Muscle of leg (tissue), 11 donors: ENCODE measurements around the gene MAOB. TPM values are rescaled to one million over a fixed set of nuclear protein-coding genes. Genes with fewer than 3 reads are reported as not detected.

Source experiments
- DNase-seq: peaks from one replicate; pipeline ENCODE4 v3.0.0; 2013
- H3K27ac ChIP-seq: one replicate; pipeline ENCODE4 v1.5.1; 2013; ENCODE audit warnings: mild to moderate bottlenecking, low read length, control low read depth
- H3K27me3 ChIP-seq: one replicate; pipeline ENCODE4 v1.6.1; 2013; ENCODE audit warnings: low read length; ENCODE audit not compliant: control insufficient read depth, insufficient read depth
- H3K36me3 ChIP-seq: one replicate; pipeline ENCODE4 v1.6.1; 2013; ENCODE audit warnings: low read length; ENCODE audit not compliant: control insufficient read depth, insufficient read depth
- H3K4me1 ChIP-seq: one replicate; pipeline ENCODE4 v1.6.1; 2013; ENCODE audit warnings: low read length; ENCODE audit not compliant: control insufficient read depth, insufficient read depth
- H3K4me3 ChIP-seq: one replicate; pipeline ENCODE4 v1.5.1; 2013; ENCODE audit warnings: low read length, control low read depth
- H3K9me3 ChIP-seq: replicated peaks from 2 replicates; pipeline ENCODE4 v1.6.1; 2013; ENCODE audit warnings: low read depth, low read length; ENCODE audit not compliant: control insufficient read depth
- WGBS: methylation state at CpG from one replicate; pipeline ENCODE4 v1.1.5; 2013; ENCODE audit warnings: missing lambda C conversion rate; ENCODE audit not compliant: insufficient coverage; 5-methylcytosine and 5-hydroxymethylcytosine counted together
- polyA plus RNA-seq, 8 donors: library from polyadenylated mRNA; unstranded; fragments of 120-200 nt; gene quantifications; one replicate each; pipeline versions ENCODE4 v1.2.1 to v1.2.3, GENCODE V29; 2013; ENCODE audit warnings: inconsistent platforms in 1 of 8, low replicate concordance in 1 of 8; ENCODE audit not compliant: insufficient read length in 8 of 8, insufficient read depth in 1 of 8
- total RNA-seq: library from RNA; stranded (reverse); fragments of 120-200 nt; gene quantifications from one replicate; pipeline ENCODE4 v1.2.4, GENCODE V29; 2013

Gene MAOB
- total and polyA plus RNA-seq, 9 donors: 0.31 to 6.1 (median 1.4) TPM

GRCh38 chrX:43785930-43786591 is 96.2 kb downstream of the MAOB start:
- WGBS: no CpG with 5 or more reads among the region's 5 CpGs

GRCh38 chrX:43758044-43758443 is 124.2 kb downstream of the MAOB start:
- H3K36me3 ChIP-seq: no peaks in the 10 kb centered on the region
- no peaks in the 10 kb centered on the region for H3K4me1 ChIP-seq
- WGBS: 71% methylated on average over 7 of the region's 7 CpGs
- no peaks in the 10 kb centered on the region for H3K9me3 ChIP-seq
- no peak overlapping the region for H3K27ac ChIP-seq
- no peak for DNase-seq
- H3K4me3 ChIP-seq: no peak overlapping the region
- peaks cover 30% of the 10 kb centered on the region for H3K27me3 ChIP-seq

More at GRCh38 chrX:43785930-43786591, 96.2 kb downstream of the MAOB start:
- no peak overlapping the region for H3K27ac ChIP-seq
- H3K4me1 ChIP-seq: no peaks in the 10 kb centered on the region
- no peaks in the 10 kb centered on the region for H3K36me3 ChIP-seq
- no peak for DNase-seq
- no peaks in the 10 kb centered on the region for H3K9me3 ChIP-seq
- no peaks in the 10 kb centered on the region for H3K27me3 ChIP-seq
- no peak overlapping the region for H3K4me3 ChIP-seq

GRCh38 chrX:43756076-43756475 is 126.2 kb downstream of the MAOB start:
- DNase-seq: no peak
- Histone ChIP-seq H3K4me1 (no peaks in the 10 kb centered on the region), H3K27ac (no peak overlapping the region), H3K4me3 (no peak overlapping the region), H3K36me3 (no peaks in the 10 kb centered on the region), H3K27me3 (peaks cover 24% of the 10 kb centered on the region), H3K9me3 (peaks cover 6% of the 10 kb centered on the region)
- 83% methylated on average over 4 of the region's 5 CpGs for WGBS

GRCh38 chrX:43753637-43754036 is 128.6 kb downstream of the MAOB start:
- DNase-seq: no peak
- Histone ChIP-seq H3K27ac (no peak overlapping the region), H3K4me1 (no peaks in the 10 kb centered on the region), H3K36me3 (no peaks in the 10 kb centered on the region), H3K4me3 (no peak overlapping the region), H3K27me3 (peaks cover 22% of the 10 kb centered on the region), H3K9me3 (peaks cover 6% of the 10 kb centered on the region)
- WGBS: 78% methylated on average over 3 of the region's 3 CpGs

GRCh38 chrX:43750248-43750676 is 132.0 kb downstream of the MAOB start:
- WGBS: 15% methylated on average over 1 of the region's 6 CpGs
- peak; percentile 73 for DNase-seq
- Histone ChIP-seq H3K27ac (no peak overlapping the region), H3K4me1 (no peaks in the 10 kb centered on the region), H3K36me3 (no peaks in the 10 kb centered on the region), H3K4me3 (no peak overlapping the region), H3K9me3 (peaks cover 6% of the 10 kb centered on the region), H3K27me3 (peaks cover 7% of the 10 kb centered on the region)

GRCh38 chrX:43747476-43747875 is 134.8 kb downstream of the MAOB start:
- no peak overlapping the region for H3K4me3 ChIP-seq
- peaks cover 6% of the 10 kb centered on the region for H3K9me3 ChIP-seq
- H3K36me3 ChIP-seq: no peaks in the 10 kb centered on the region
- no peak overlapping the region for H3K27ac ChIP-seq
- H3K4me1 ChIP-seq: no peaks in the 10 kb centered on the region
- no CpG with 5 or more reads among the region's 2 CpGs for WGBS
- H3K27me3 ChIP-seq: peaks cover 21% of the 10 kb centered on the region
- DNase-seq: no peak

- Histone ChIP-seq H3K36me3 (no peaks in the 10 kb centered on the region), H3K27me3 (peaks cover 22% of the 10 kb centered on the region), H3K9me3 (no peaks in the 10 kb centered on the region), H3K4me3 (no peak overlapping the region), H3K4me1 (peaks cover 3% of the 10 kb centered on the region), H3K27ac (no peak overlapping the region)
- DNase-seq: no peak
- 52% methylated on average over 3 of the region's 6 CpGs for WGBS
These were observed 136.1 kb downstream of the MAOB start for GRCh38 chrX:43745938-43746721.

GRCh38 chrX:43744284-43744683 is 138.0 kb downstream of the MAOB start:
- WGBS: 69% methylated on average over 2 of the region's 3 CpGs
- Histone ChIP-seq H3K27me3 (peaks cover 20% of the 10 kb centered on the region), H3K36me3 (no peaks in the 10 kb centered on the region), H3K9me3 (no peaks in the 10 kb centered on the region), H3K27ac (no peak overlapping the region), H3K4me3 (no peak overlapping the region), H3K4me1 (peaks cover 3% of the 10 kb centered on the region)
- no peak for DNase-seq

- H3K36me3 ChIP-seq: no peaks in the 10 kb centered on the region
- H3K27ac ChIP-seq: no peak overlapping the region
- H3K4me1 ChIP-seq: peaks cover 3% of the 10 kb centered on the region
- no peak overlapping the region for H3K4me3 ChIP-seq
- peaks cover 23% of the 10 kb centered on the region for H3K27me3 ChIP-seq
- peak; percentile 7 for DNase-seq
- H3K9me3 ChIP-seq: no peaks in the 10 kb centered on the region
- WGBS: 72% methylated on average over 2 of the region's 5 CpGs
These were observed 139.0 kb downstream of the MAOB start for GRCh38 chrX:43743100-43743822.
